Lung (tissue), 12 donors: Measurements from ENCODE around the gene NAV1. TPM values are rescaled to one million over a fixed set of nuclear protein-coding genes. Genes with fewer than 3 reads are reported as not detected.
A peak's percentile ranks its signal among the peaks of the same experiment; 100 is the strongest.

Experiments
- ATAC-seq: fragments of 200-7000 bp; cut with Tn5 transposase; one replicate; pipeline ENCODE4 v1.9.1; 2020; ENCODE audit warnings: moderate number of reproducible peaks; ENCODE audit not compliant: insufficient read depth, low FRiP score
- DNase-seq, 3 donors: peaks; one replicate each; pipeline ENCODE4 v3.0.0-alpha.2; 2013 to 2017
- H3K27ac ChIP-seq, 2 donors: one replicate each; pipeline ENCODE4 v1.5.1; 2013; ENCODE audit warnings: mild to moderate bottlenecking in 2 of 2, moderate library complexity in 2 of 2, control low read depth in 1 of 2, inconsistent platforms in 1 of 2, low read depth in 1 of 2, low read length in 1 of 2
- H3K27me3 ChIP-seq, 3 donors: one replicate each; pipeline ENCODE4 v1.5.1; 2013; ENCODE audit warnings: low read length in 2 of 3; ENCODE audit not compliant: control insufficient read depth in 3 of 3, insufficient read depth in 3 of 3
- H3K36me3 ChIP-seq, 4 donors: one replicate each; pipeline ENCODE4 v1.5.1; 2013; ENCODE audit warnings: low read length in 4 of 4, mild to moderate bottlenecking in 1 of 4, moderate library complexity in 1 of 4; ENCODE audit not compliant: control insufficient read depth in 4 of 4, insufficient read depth in 4 of 4
- H3K4me1 ChIP-seq, 5 donors: one replicate each; pipeline ENCODE4 v1.5.1; 2013; ENCODE audit warnings: low read length in 5 of 5, mild to moderate bottlenecking in 2 of 5, moderate library complexity in 1 of 5; ENCODE audit not compliant: control insufficient read depth in 5 of 5, insufficient read depth in 5 of 5
- H3K4me3 ChIP-seq: one replicate; pipeline ENCODE4 v1.5.1; 2013; ENCODE audit warnings: mild to moderate bottlenecking, control low read depth, moderate library complexity
- H3K9ac ChIP-seq, 2 donors: one replicate each; pipeline ENCODE4 v1.5.1; 2013; ENCODE audit warnings: low read length in 2 of 2, control low read depth in 1 of 2; ENCODE audit not compliant: insufficient read depth in 1 of 2
- H3K9me3 ChIP-seq, 4 donors: one replicate each; pipeline ENCODE4 v1.5.1; 2013; ENCODE audit warnings: low read length in 3 of 4, mild to moderate bottlenecking in 1 of 4, moderate library complexity in 1 of 4; ENCODE audit not compliant: control insufficient read depth in 4 of 4, insufficient read depth in 3 of 4
- WGBS, 2 donors: extraction: QIAGEN DNeasy Blood & Tissue Kit; methylation state at CpG; one replicate each; pipeline ENCODE4 v1.1.7; 2013; 5-methylcytosine and 5-hydroxymethylcytosine counted together
- polyA plus RNA-seq, 2 donors: library from polyadenylated mRNA; stranded (reverse); fragments of 200-250 nt; gene quantifications; one replicate each; pipeline ENCODE4 v1.2.1, GENCODE V29; 2013
- total RNA-seq, 2 donors: library from RNA; depleted of rRNA in 1 of 2; stranded (reverse); fragments of >200 nt in 1 of 2; gene quantifications; one replicate each; pipeline ENCODE4 v1.2.1, GENCODE V29; 2014 to 2021
- TF ChIP-seq, protein P1 (sequence below): IDR thresholded peaks from 2 replicates; pipeline ENCODE4 v1.5.1; 2012; ENCODE audit warnings: mild to moderate bottlenecking; ENCODE audit errors: control extremely low read depth, extremely low read depth
- donor health status: control.
- donor health status: control.
- donor health status: Bipolar disorder and iron deficiency.
- donor health status: healthy.
- donor health status: DM: yes; HTN: yes; CAD: no.

NAV1 gene
- total and polyA plus RNA-seq, 4 donors, result 6.5 to 38.6 (median 17.9) TPM

DNA sequence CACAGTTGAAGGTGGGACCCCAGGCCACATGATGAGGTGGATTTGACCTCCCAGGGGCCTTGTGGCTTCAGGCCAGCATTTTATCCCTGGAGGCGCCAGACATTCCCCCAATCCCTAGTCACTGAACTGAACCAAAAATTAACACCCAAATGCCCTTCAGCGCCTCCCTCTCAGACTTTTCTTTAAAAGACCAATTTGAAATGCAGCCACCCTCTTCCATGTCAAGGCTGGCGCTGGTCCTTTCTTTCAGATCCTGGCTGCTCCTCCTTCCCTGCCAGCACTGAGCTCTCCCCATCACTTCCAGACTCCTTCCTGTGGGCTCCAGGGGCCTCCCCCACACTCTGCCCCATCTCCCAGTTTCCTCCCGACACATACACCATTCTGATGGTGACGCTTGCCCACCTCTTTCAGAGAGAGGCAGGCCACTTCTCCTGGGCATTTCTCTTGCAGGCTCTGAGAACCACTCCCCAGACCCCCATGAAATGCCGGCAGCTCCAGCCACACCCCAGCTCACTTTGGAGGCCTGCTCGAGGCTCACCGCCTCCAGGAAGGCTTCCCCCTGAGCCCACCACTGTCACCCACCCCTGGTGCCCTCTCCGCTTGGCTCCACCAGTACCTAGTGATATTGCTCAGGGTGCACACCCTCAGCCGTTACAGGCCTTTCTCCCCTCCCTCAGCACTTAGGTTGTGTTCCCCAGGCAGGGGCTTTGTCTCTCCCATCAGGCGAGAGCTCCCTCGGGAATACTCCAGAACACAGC is 27.0 kb downstream of the NAV1 start:
- Histone ChIP-seq H3K36me3 (no peaks in the 10 kb centered on the region), H3K4me1 (peaks cover 0 to 36% (median 0%) of the 10 kb centered on the region in 5 donors), H3K27me3 (no peaks in the 10 kb centered on the region), H3K4me3 (no peak overlapping the region), H3K9ac (no peak overlapping the region), H3K9me3 (no peaks in the 10 kb centered on the region), H3K27ac (peak overlapping the region in 1 of 2 donors; percentile 9)
- ATAC-seq (no peak), DNase-seq (no peak)
- 92% methylated on average over 12 of the region's 12 CpGs for WGBS, 2 donors
- TF ChIP-seq, protein P1, sequence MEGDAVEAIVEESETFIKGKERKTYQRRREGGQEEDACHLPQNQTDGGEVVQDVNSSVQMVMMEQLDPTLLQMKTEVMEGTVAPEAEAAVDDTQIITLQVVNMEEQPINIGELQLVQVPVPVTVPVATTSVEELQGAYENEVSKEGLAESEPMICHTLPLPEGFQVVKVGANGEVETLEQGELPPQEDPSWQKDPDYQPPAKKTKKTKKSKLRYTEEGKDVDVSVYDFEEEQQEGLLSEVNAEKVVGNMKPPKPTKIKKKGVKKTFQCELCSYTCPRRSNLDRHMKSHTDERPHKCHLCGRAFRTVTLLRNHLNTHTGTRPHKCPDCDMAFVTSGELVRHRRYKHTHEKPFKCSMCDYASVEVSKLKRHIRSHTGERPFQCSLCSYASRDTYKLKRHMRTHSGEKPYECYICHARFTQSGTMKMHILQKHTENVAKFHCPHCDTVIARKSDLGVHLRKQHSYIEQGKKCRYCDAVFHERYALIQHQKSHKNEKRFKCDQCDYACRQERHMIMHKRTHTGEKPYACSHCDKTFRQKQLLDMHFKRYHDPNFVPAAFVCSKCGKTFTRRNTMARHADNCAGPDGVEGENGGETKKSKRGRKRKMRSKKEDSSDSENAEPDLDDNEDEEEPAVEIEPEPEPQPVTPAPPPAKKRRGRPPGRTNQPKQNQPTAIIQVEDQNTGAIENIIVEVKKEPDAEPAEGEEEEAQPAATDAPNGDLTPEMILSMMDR, result no peak

DNA sequence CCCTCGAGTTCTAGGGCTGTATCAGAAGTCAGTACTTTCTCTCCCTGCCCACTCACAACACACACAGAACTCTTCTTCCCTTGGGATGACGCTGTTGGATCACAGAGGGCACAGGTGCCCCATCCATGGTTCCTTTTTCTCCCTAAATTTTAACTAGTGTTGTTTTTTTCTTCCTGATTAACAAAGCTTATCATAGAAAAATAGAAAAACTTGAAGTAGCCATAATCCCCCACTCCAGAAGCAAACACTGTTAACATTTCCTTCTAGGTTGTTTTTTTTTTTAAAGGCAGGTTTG is 27.5 kb downstream of the NAV1 start:
- H3K9ac ChIP-seq, result no peak overlapping the region
- DNase-seq, result no peak

DNA sequence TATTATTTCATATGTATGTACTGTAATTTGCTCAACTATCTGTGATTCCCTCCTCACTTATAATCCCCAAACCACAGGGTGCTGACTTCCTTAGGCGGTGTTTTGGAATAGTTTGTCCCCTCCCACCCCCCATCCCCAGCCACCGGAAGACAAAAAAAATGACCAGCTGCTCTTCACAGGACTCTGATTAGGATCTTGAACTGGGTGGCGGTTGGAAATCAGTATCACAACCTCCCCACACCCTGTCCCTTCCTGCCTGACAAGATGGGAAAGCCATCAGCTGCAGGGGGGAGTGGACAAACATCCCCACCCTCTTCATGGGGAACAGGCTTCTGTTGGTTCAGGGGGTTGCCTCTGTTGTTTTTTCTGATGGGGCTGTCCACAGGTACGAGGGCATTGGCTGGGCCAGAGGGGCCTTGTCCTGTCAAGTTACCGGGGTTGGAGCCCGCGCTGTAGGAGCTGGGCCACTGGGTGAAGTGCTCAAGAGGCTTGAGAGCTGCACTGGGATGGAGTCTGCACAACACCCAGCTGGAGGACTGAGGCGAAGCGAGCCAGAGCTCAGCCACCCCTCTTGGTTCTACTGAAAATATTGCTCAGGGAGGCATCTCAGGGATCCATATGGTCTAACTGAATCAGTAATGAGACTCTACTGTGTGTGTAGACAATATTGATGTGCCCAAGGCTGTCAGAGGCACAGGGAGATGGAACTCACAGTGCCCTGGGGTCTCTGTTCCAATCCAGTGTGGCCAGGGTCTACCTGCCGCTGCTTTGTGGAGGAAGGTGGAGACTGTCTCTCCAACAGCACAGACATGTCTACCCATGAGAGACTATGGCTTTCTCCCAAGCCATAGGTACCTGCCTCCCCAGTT is 28.2 kb downstream of the NAV1 start:
- H3K27ac ChIP-seq, result no peak overlapping the region
- no peaks in the 10 kb centered on the region for H3K36me3 ChIP-seq
- no peaks in the 10 kb centered on the region for H3K9me3 ChIP-seq
- no peak overlapping the region for H3K4me3 ChIP-seq
- no peak for DNase-seq
- no peak for ATAC-seq
- no peaks in the 10 kb centered on the region for H3K27me3 ChIP-seq
- TF ChIP-seq, protein P1, result no peak
- H3K4me1 ChIP-seq, result peaks cover 0 to 35% (median 0%) of the 10 kb centered on the region in 5 donors
- WGBS, 2 donors, result 75 to 82% methylated on average over 10 of the region's 10 CpGs
- H3K9ac ChIP-seq, result no peak overlapping the region

More for the DNA sequence above, 27.5 kb downstream of the NAV1 start:
- H3K27ac ChIP-seq, result no peak overlapping the region
- H3K4me1 ChIP-seq, result peaks cover 0 to 38% (median 0%) of the 10 kb centered on the region in 5 donors
- TF ChIP-seq, protein P1, result no peak
- no peaks in the 10 kb centered on the region for H3K9me3 ChIP-seq
- ATAC-seq, result no peak
- H3K36me3 ChIP-seq, result no peaks in the 10 kb centered on the region
- no peak overlapping the region for H3K4me3 ChIP-seq
- H3K27me3 ChIP-seq, result no peaks in the 10 kb centered on the region
- WGBS, 2 donors, result 71 to 91% methylated on average over 2 of the region's 2 CpGs
